PC-9 (cell line): ENCODE results near the gene HEPACAM. TPM values are rescaled to one million over a fixed set of nuclear protein-coding genes. Genes with fewer than 3 reads are reported as not detected.

Source experiments
- BruUV-seq: library from RNA; stranded (reverse); fragments of 400-500 nt; replicated peaks from 2 replicates; lab custom pipeline; 2021; lab: Mats Ljungman, UMichigan
- CTCF ChIA-PET: fragments of 300-600 bp; sonication (Branson Sonifier 250); formaldehyde crosslinking; loops from one replicate; lab custom pipeline; 2022; ENCODE audit warnings: antibody characterized with exemption; lab: Charles Lee
- POLR2A ChIA-PET: fragments of 300-600 bp; sonication (Branson Sonifier 250); formaldehyde crosslinking; loops from one replicate; lab custom pipeline; 2022; ENCODE audit warnings: antibody characterized with exemption; ENCODE audit not compliant: unreplicated experiment; lab: Charles Lee
- DNase-seq, 2 experiments: peaks; one replicate each; pipeline versions ENCODE4 v3.0.0 to v3.0.0-alpha.2; 2015 to 2022; ENCODE audit warnings: mixed read lengths in 1 of 2
- H2AFZ ChIP-seq: fragments of 200-600 bp; sonication (generic); 2 replicates; pipeline ENCODE4 v1.8.1; 2017; ENCODE audit warnings: antibody characterized with exemption
- H3F3A ChIP-seq: fragments of 200-600 bp; sonication (generic); 2 replicates; pipeline ENCODE4 v1.8.1; 2017; ENCODE audit warnings: antibody characterized with exemption, mild to moderate bottlenecking, low read depth; ENCODE audit not compliant: insufficient read depth
- H3K27ac ChIP-seq: fragments of 200-600 bp; sonication (generic); 2 replicates; pipeline ENCODE4 v1.6.1; 2016; ENCODE audit warnings: mixed run types
- H3K27me3 ChIP-seq: fragments of 200-600 bp; sonication (generic); 2 replicates; pipeline ENCODE4 v1.6.1; 2016; ENCODE audit warnings: low read depth, mixed run types; ENCODE audit not compliant: insufficient read depth
- H3K36me3 ChIP-seq: fragments of 200-600 bp; sonication (generic); 2 replicates; pipeline ENCODE4 v1.6.1; 2016; ENCODE audit warnings: low read depth, mixed run types
- H3K4me1 ChIP-seq: fragments of 200-600 bp; sonication (generic); replicated peaks from 2 replicates; pipeline ENCODE4 v1.6.1; 2016; ENCODE audit warnings: mixed run types; ENCODE audit not compliant: insufficient read depth
- H3K4me2 ChIP-seq: fragments of 200-600 bp; sonication (generic); 2 replicates; pipeline ENCODE4 v1.6.1; 2017; ENCODE audit warnings: mixed run types
- H3K4me3 ChIP-seq: fragments of 200-600 bp; sonication (generic); 2 replicates; pipeline ENCODE4 v1.6.1; 2016; ENCODE audit warnings: mixed run types
- H3K79me2 ChIP-seq: fragments of 200-600 bp; sonication (generic); 2 replicates; pipeline ENCODE4 v1.6.1; 2017; ENCODE audit warnings: low read depth, mixed run types
- H3K9me2 ChIP-seq: fragments of 200-600 bp; sonication (generic); 2 replicates; pipeline ENCODE4 v1.8.1; 2017; ENCODE audit warnings: mild to moderate bottlenecking; ENCODE audit not compliant: insufficient read depth
- H3K9me3 ChIP-seq: fragments of 200-600 bp; sonication (generic); 2 replicates; pipeline ENCODE4 v1.8.1; 2016; ENCODE audit warnings: low read depth; ENCODE audit not compliant: insufficient read depth
- H4K20me1 ChIP-seq: fragments of 200-600 bp; sonication (generic); 2 replicates; pipeline ENCODE4 v1.8.1; 2017; ENCODE audit not compliant: insufficient read depth
- EZH2 ChIP-seq: fragments of 200-600 bp; sonication (generic); IDR thresholded peaks from 2 replicates; pipeline ENCODE4 v1.8.0; 2017; ENCODE audit warnings: antibody characterized with exemption, low read depth
- intact Hi-C: fragments of 100-400 bp; cut with micrococcal nuclease; formaldehyde crosslinking; loops from one replicate; pipeline ENCODE4 v1.10.0; 2022; ENCODE audit not compliant: unreplicated experiment
- total RNA-seq: library from RNA; stranded (reverse); gene quantifications from 2 replicates; pipeline ENCODE4 v1.2.3, GENCODE V29; 2021
- TF ChIP-seq, protein P1 (sequence below): fragments of 200-600 bp; sonication (generic); conservative IDR thresholded peaks from 2 replicates; pipeline ENCODE4 v1.6.1; 2017; ENCODE audit warnings: mixed run types, antibody characterized with exemption, mild to moderate bottlenecking, moderate library complexity

The HEPACAM gene
- total RNA-seq, 1 experiment from 2014 or later, result not detected

GRCh38 chr11:124938970-124939369 lies 3.1 kb upstream of the HEPACAM start:
- Histone ChIP-seq H3K4me2 (no peak overlapping the region), H3K27ac (no peak overlapping the region)
- no TSS peak for BruUV-seq

GRCh38 chr11:124938206-124938765 lies 2.4 kb upstream of the HEPACAM start:
- POLR2A ChIA-PET, result no interaction called here
- TF ChIP-seq EZH2, result no peak
- TF ChIP-seq, protein P1, sequence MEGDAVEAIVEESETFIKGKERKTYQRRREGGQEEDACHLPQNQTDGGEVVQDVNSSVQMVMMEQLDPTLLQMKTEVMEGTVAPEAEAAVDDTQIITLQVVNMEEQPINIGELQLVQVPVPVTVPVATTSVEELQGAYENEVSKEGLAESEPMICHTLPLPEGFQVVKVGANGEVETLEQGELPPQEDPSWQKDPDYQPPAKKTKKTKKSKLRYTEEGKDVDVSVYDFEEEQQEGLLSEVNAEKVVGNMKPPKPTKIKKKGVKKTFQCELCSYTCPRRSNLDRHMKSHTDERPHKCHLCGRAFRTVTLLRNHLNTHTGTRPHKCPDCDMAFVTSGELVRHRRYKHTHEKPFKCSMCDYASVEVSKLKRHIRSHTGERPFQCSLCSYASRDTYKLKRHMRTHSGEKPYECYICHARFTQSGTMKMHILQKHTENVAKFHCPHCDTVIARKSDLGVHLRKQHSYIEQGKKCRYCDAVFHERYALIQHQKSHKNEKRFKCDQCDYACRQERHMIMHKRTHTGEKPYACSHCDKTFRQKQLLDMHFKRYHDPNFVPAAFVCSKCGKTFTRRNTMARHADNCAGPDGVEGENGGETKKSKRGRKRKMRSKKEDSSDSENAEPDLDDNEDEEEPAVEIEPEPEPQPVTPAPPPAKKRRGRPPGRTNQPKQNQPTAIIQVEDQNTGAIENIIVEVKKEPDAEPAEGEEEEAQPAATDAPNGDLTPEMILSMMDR, result no peak
- Histone ChIP-seq H3K79me2 (no peaks in the 10 kb centered on the region), H3K27me3 (peaks cover 22% of the 10 kb centered on the region; the same call in 1 of the 2 replicates), H4K20me1 (no peaks in the 10 kb centered on the region), H3K4me1 (0 out of 2 replicates have a peak, but pooled peaks cover 7% of the 10 kb centered on the region), H3K36me3 (no peaks in the 10 kb centered on the region), H3K4me3 (no peak overlapping the region), H3K9me2 (no peaks in the 10 kb centered on the region), H2AFZ (no peak overlapping the region), H3K4me2 (no peak overlapping the region), H3F3A (no peaks in the 10 kb centered on the region; the same call in 1 of the 2 replicates), H3K9me3 (no peaks in the 10 kb centered on the region), H3K27ac (no peak overlapping the region)
- CTCF ChIA-PET, result no interaction called here
- intact Hi-C loops, result no loop called here
- DNase-seq, result no peak
- BruUV-seq, result no TSS peak

More at GRCh38 chr11:124938970-124939369, 3.1 kb upstream of the HEPACAM start:
- POLR2A ChIA-PET, result no interaction called here
- H2AFZ ChIP-seq, result no peak overlapping the region
- no peak for DNase-seq
- H4K20me1 ChIP-seq, result no peaks in the 10 kb centered on the region
- H3F3A ChIP-seq, result no peaks in the 10 kb centered on the region; the same call in 1 of the 2 replicates
- H3K79me2 ChIP-seq, result no peaks in the 10 kb centered on the region
- H3K36me3 ChIP-seq, result no peaks in the 10 kb centered on the region
- no peak for TF ChIP-seq EZH2
- TF ChIP-seq, protein P1, result no peak
- intact Hi-C loops, result no loop called here
- H3K9me3 ChIP-seq, result no peaks in the 10 kb centered on the region
- peaks cover 24% of the 10 kb centered on the region; the same call in 1 of the 2 replicates for H3K27me3 ChIP-seq
- no peaks in the 10 kb centered on the region for H3K9me2 ChIP-seq
- H3K4me1 ChIP-seq, result 0 out of 2 replicates have a peak, but pooled peaks cover 7% of the 10 kb centered on the region
- H3K4me3 ChIP-seq, result no peak overlapping the region
- CTCF ChIA-PET, result no interaction called here

- no peak for DNase-seq
- no peaks in the 10 kb centered on the region for H4K20me1 ChIP-seq
- BruUV-seq, result no TSS peak
- H3K4me3 ChIP-seq, result no peak overlapping the region
- no peaks in the 10 kb centered on the region for H3K79me2 ChIP-seq
- H3K27ac ChIP-seq, result no peak overlapping the region
- no peaks in the 10 kb centered on the region for H3K9me2 ChIP-seq
- no peak overlapping the region for H3K4me2 ChIP-seq
- peaks cover 22% of the 10 kb centered on the region; the same call in 1 of the 2 replicates for H3K27me3 ChIP-seq
- CTCF ChIA-PET, result no interaction called here
- intact Hi-C loops, result no loop called here
- H3K9me3 ChIP-seq, result no peaks in the 10 kb centered on the region
- no peak overlapping the region for H2AFZ ChIP-seq
- POLR2A ChIA-PET, result no interaction called here
- TF ChIP-seq EZH2, result no peak
- TF ChIP-seq, protein P1, result no peak
- H3K4me1 ChIP-seq, result 0 out of 2 replicates have a peak, but pooled peaks cover 7% of the 10 kb centered on the region
- H3K36me3 ChIP-seq, result no peaks in the 10 kb centered on the region
- H3F3A ChIP-seq, result no peaks in the 10 kb centered on the region; the same call in 1 of the 2 replicates
These were observed 1.6 kb upstream of the HEPACAM start for GRCh38 chr11:124937336-124937935.
